GM19351 (cell line): Measurements from ENCODE around the gene RGCC.

Source experiments
- ATAC-seq: cut with Tn5 transposase; IDR thresholded peaks from one replicate; pipeline ENCODE4 v1.9.1; 2021; ENCODE audit warnings: mild to moderate bottlenecking, moderate library complexity; ENCODE audit not compliant: unreplicated experiment

The RGCC gene

GRCh38 chr13:41452462-41452861, 4.9 kb upstream of the RGCC start:
- ATAC-seq: no peak

GRCh38 chr13:41453620-41454019, 3.7 kb upstream of the RGCC start:
- ATAC-seq: no peak

- ATAC-seq: no peak
Measured at GRCh38 chr13:41454170-41454569, 3.2 kb upstream of the RGCC start.

- ATAC-seq: no peak
Measured at GRCh38 chr13:41455725-41456419, 1.5 kb upstream of the RGCC start.

GRCh38 chr13:41457589-41458186, 338 bp downstream of the RGCC start:
- ATAC-seq: peak; percentile 10

GRCh38 chr13:41458187-41458760, 924 bp downstream of the RGCC start:
- ATAC-seq: peak; percentile 18

- no peak for ATAC-seq
Measured at GRCh38 chr13:41458761-41459431, 1.5 kb downstream of the RGCC start.

- ATAC-seq: no peak
Measured at GRCh38 chr13:41459432-41460073, 2.2 kb downstream of the RGCC start.

- ATAC-seq: no peak
Measured at GRCh38 chr13:41460074-41460465, 2.7 kb downstream of the RGCC start.

GRCh38 chr13:41460930-41461329, 3.6 kb downstream of the RGCC start:
- ATAC-seq: no peak

- no peak for ATAC-seq
Measured at GRCh38 chr13:41461527-41462139, 4.3 kb downstream of the RGCC start.

GRCh38 chr13:41462427-41462826, 5.1 kb downstream of the RGCC start:
- no peak for ATAC-seq

GRCh38 chr13:41463838-41464602, 6.7 kb downstream of the RGCC start:
- ATAC-seq: peak; percentile 42

GRCh38 chr13:41465241-41465847, 8.0 kb downstream of the RGCC start:
- peak; percentile 87 for ATAC-seq

GRCh38 chr13:41465898-41466320, 8.6 kb downstream of the RGCC start:
- ATAC-seq: no peak

- no peak for ATAC-seq
Measured at GRCh38 chr13:41467425-41467945, 10.1 kb downstream of the RGCC start.

GRCh38 chr13:41468631-41469030, 11.3 kb downstream of the RGCC start:
- no peak for ATAC-seq

GRCh38 chr13:41470196-41470595, 12.8 kb downstream of the RGCC start:
- no peak for ATAC-seq

GRCh38 chr13:41471785-41472184, 14.4 kb downstream of the RGCC start:
- no peak for ATAC-seq

- ATAC-seq: no peak
Measured at GRCh38 chr13:41487222-41487621, 29.9 kb downstream of the RGCC start.
